NT2/D1 (cell line): ENCODE data around the gene CHCHD6.

Source experiments
- DNase-seq: peaks from one replicate; pipeline ENCODE4 v3.0.0-alpha.2; 2011; ENCODE audit warnings: low read depth, low spot score
- H3K27me3 ChIP-seq: 2 replicates; pipeline ENCODE4 v1.6.0; 2011; ENCODE audit warnings: mild to moderate bottlenecking; ENCODE audit not compliant: insufficient read length, insufficient read depth
- H3K36me3 ChIP-seq: 2 replicates; pipeline ENCODE4 v1.6.1; 2011; ENCODE audit warnings: mild to moderate bottlenecking, low read length, mixed read lengths; ENCODE audit not compliant: insufficient read depth, insufficient read length
- H3K4me1 ChIP-seq: 2 replicates; pipeline ENCODE4 v1.5.1; 2011; ENCODE audit not compliant: insufficient read depth, insufficient read length
- H3K4me3 ChIP-seq: 2 replicates; pipeline ENCODE4 v1.5.1; 2011; ENCODE audit warnings: low read depth; ENCODE audit not compliant: insufficient read length
- H3K9ac ChIP-seq: 2 replicates; pipeline ENCODE4 v1.6.0; 2011; ENCODE audit warnings: low read depth; ENCODE audit not compliant: insufficient read length
- H3K9me3 ChIP-seq: 2 replicates; pipeline ENCODE4 v1.5.1; 2011; ENCODE audit warnings: mild to moderate bottlenecking, low read length; ENCODE audit not compliant: insufficient read depth
- SUZ12 ChIP-seq: IDR thresholded peaks from 2 replicates; pipeline ENCODE4 v1.6.1; 2011; ENCODE audit not compliant: insufficient read length, insufficient read depth; ENCODE audit errors: extremely low read depth
- YY1 ChIP-seq: IDR thresholded peaks from 2 replicates; pipeline ENCODE4 v1.6.1; 2011; ENCODE audit not compliant: insufficient read length, insufficient read depth
- ZNF274 ChIP-seq: IDR thresholded peaks from 2 replicates; pipeline ENCODE4 v1.6.1; 2011; ENCODE audit warnings: mild to moderate bottlenecking, low read depth, low read length

CHCHD6 gene

DNA sequence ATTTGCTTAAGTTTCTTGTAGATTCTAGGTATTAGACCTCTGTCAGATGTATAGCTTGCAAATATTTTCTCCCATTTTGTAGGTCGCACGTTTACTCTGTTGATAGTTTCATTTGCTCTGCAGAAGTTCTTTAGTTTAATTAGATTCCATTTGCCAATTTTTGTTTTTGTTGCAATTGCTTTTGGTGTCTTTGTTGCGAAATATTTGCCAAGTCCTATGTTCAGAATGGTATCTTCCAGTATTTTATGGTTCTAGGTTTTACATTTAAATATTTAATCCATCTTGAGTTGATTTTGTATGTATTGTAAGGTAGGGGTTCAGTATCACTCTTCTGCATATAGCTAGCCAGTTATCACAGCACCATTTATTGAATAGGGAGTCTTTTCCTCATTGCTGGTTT lies 64.9 kb downstream of the CHCHD6 start:
- Histone ChIP-seq H3K9ac (no peak overlapping the region), H3K9me3 (peaks cover 15% of the 10 kb centered on the region; the same call in 1 of the 2 replicates), H3K36me3 (peaks cover 9% of the 10 kb centered on the region), H3K4me3 (no peak overlapping the region), H3K27me3 (no peaks in the 10 kb centered on the region), H3K4me1 (no peaks in the 10 kb centered on the region)
- no peak for TF ChIP-seq YY1
- no peak for TF ChIP-seq SUZ12
- TF ChIP-seq ZNF274, result no peak
- no peak for DNase-seq

DNA sequence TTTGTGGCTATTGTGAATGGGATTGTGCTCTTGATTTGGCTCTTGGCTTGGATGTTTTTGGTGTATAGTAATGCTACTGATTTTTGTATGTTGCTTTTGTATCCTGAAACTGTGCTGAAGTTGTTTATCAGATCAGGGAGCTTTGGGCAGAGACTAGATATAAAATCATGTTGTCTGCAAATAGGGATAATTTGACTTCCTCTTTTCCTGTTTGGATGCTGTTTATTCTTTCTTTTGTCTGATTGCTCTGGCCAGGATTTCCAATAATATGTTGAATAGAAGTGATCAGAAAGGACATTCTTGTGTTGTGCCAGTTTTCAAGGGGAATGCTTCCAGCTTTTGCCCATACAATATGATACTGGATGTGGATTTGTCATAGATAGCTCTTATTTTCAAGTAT lies 66.1 kb downstream of the CHCHD6 start:
- Histone ChIP-seq H3K9me3 (peaks cover 15% of the 10 kb centered on the region; the same call in 1 of the 2 replicates), H3K36me3 (peaks cover 9% of the 10 kb centered on the region), H3K27me3 (no peaks in the 10 kb centered on the region), H3K4me1 (no peaks in the 10 kb centered on the region), H3K4me3 (no peak overlapping the region), H3K9ac (no peak overlapping the region)
- TF ChIP-seq ZNF274 (no peak), YY1 (no peak), SUZ12 (no peak)
- DNase-seq, result no peak

DNA sequence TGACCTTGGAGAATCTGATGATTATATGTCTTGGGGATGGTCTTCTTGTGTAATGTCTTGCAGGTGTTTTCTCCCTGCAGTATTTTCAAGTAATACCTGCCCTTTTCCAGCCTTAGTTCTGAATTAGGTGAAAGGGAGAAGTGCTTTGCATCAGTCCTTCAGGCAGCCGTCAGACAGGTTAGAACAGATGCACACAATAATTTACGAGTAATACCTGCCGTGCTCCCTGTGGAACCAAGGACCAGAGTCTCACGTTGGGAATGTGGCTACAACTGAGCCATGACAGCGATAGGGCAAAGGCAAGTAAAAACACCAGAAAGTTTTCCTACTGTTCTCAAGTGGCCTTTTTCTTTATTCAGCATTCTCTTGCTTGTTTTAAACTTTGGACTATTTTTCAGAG lies 69.1 kb downstream of the CHCHD6 start:
- TF ChIP-seq ZNF274 (no peak), SUZ12 (no peak), YY1 (no peak)
- H3K4me3 ChIP-seq, result no peak overlapping the region
- H3K9ac ChIP-seq, result no peak overlapping the region
- H3K36me3 ChIP-seq, result no peaks in the 10 kb centered on the region
- H3K27me3 ChIP-seq, result no peaks in the 10 kb centered on the region
- no peaks in the 10 kb centered on the region for H3K4me1 ChIP-seq
- peaks cover 15% of the 10 kb centered on the region; the same call in 1 of the 2 replicates for H3K9me3 ChIP-seq
- DNase-seq, result no peak

DNA sequence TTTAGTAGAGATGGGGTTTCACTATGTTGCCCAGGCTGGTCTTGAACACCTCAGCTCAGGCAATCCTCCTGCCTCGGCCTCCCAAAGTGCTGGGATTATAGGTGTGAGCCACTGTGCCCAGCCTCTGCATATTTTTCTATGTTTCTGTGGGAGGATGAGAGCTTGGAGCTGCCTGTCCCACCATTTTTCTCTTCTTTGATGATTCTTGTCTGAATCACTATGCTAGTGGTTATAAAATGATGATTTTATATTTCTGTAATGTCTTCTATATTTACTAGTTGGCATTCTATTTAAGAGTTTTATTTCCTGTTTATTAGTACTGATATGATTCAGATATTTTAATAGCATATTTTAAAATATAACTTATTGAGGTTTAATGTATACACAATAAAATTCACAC lies 69.7 kb downstream of the CHCHD6 start:
- Histone ChIP-seq H3K27me3 (no peaks in the 10 kb centered on the region), H3K4me1 (no peaks in the 10 kb centered on the region), H3K36me3 (no peaks in the 10 kb centered on the region), H3K4me3 (no peak overlapping the region), H3K9me3 (peaks cover 15% of the 10 kb centered on the region; the same call in 1 of the 2 replicates), H3K9ac (no peak overlapping the region)
- DNase-seq, result no peak
- no peak for TF ChIP-seq ZNF274
- no peak for TF ChIP-seq SUZ12
- TF ChIP-seq YY1, result no peak

DNA sequence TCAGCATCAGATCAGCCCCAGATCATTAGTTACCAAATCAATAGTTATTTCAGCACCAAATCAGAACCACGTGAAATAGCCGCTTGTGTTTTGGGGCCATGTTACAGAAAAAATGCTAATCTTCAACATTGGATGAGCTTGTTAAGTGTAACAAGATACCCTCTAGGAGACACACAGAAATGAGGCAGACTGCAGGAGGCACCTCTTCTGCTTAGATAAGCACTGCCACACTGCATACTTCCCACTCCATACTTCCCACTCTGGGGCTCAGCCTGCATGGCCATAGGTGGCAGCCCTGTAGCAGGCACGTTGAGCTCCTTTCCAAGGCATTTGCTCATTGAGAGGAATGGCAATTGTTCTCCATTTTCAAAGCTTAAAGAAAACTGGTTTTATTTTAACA lies 73.3 kb downstream of the CHCHD6 start:
- peaks cover 4% of the 10 kb centered on the region for H3K36me3 ChIP-seq
- no peak overlapping the region for H3K9ac ChIP-seq
- no peaks in the 10 kb centered on the region for H3K4me1 ChIP-seq
- DNase-seq, result no peak
- H3K9me3 ChIP-seq, result peaks cover 2% of the 10 kb centered on the region; the same call in 1 of the 2 replicates
- no peaks in the 10 kb centered on the region for H3K27me3 ChIP-seq
- H3K4me3 ChIP-seq, result no peak overlapping the region
- no peak for TF ChIP-seq ZNF274
- no peak for TF ChIP-seq YY1
- TF ChIP-seq SUZ12, result no peak

- H3K4me1 ChIP-seq, result no peaks in the 10 kb centered on the region
- no peak overlapping the region for H3K9ac ChIP-seq
- H3K27me3 ChIP-seq, result no peaks in the 10 kb centered on the region
- peaks cover 4% of the 10 kb centered on the region for H3K36me3 ChIP-seq
- peaks cover 12% of the 10 kb centered on the region for H3K9me3 ChIP-seq
- no peak for DNase-seq
- no peak for TF ChIP-seq SUZ12
- TF ChIP-seq ZNF274, result no peak
- TF ChIP-seq YY1, result no peak
- no peak overlapping the region for H3K4me3 ChIP-seq
Observed at GRCh38 chr3:126780666-126781065, 76.6 kb downstream of the CHCHD6 start.

DNA sequence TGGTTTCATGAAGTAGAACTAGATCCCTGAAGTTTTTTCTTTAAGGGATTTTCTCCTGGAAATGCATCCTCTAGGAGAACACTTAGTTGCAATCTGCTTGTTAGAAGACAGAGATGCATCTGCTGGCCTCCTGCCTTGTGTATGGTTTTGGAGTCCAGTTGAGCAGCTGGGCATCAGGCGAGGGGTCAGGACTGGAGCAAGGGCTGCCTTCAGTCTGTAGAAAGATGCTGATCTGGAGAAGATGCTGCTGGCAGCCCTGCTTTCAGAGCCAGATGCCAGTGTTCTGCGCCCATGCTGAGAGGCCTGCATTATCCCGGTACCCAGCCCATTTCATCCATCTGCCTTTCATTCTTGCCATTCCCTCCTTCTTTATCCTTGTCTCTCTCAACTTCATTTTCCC lies 77.4 kb downstream of the CHCHD6 start:
- Histone ChIP-seq H3K9me3 (peaks cover 12% of the 10 kb centered on the region), H3K4me1 (no peaks in the 10 kb centered on the region), H3K27me3 (no peaks in the 10 kb centered on the region), H3K9ac (no peak overlapping the region), H3K4me3 (no peak overlapping the region), H3K36me3 (peaks cover 4% of the 10 kb centered on the region)
- TF ChIP-seq YY1 (no peak), SUZ12 (no peak), ZNF274 (no peak)
- DNase-seq, result no peak
